Activated T-cell treated with anti-CD3 and anti-CD28 coated beads, Interleukin-2, amount 50 U/mL, for 72 hours (primary cell): ENCODE measurements around the gene MPZL3. TPM values are rescaled to one million over a fixed set of nuclear protein-coding genes. Genes with fewer than 3 reads are reported as not detected.

Experiments
- ATAC-seq, 2 donors: fragments of 150-1000 bp; cut with Tn5 transposase; replicated peaks in 1 of 2; 2 replicates each; pipeline ENCODE4 v1.10.0; 2021; ENCODE audit warnings: moderate library complexity in 2 of 2, mild to moderate bottlenecking in 1 of 2
- DNase-seq, 2 donors: peaks; one replicate each; pipeline ENCODE4 v3.0.0; 2021 to 2022; ENCODE audit warnings: mixed read lengths in 1 of 2
- H3K27ac Mint-ChIP-seq: one replicate; pipeline ENCODE4 v1.8.0; 2022; ENCODE audit warnings: mild to moderate bottlenecking, moderate library complexity, mixed read lengths
- H3K27me3 Mint-ChIP-seq: one replicate; pipeline ENCODE4 v1.8.0; 2022; ENCODE audit warnings: low read depth, mixed read lengths
- H3K36me3 Mint-ChIP-seq, 2 donors: one replicate each; pipeline ENCODE4 v1.8.0; 2022; ENCODE audit warnings: mixed read lengths in 2 of 2, mild to moderate bottlenecking in 1 of 2; ENCODE audit not compliant: insufficient read depth in 2 of 2
- H3K4me1 Mint-ChIP-seq: one replicate; pipeline ENCODE4 v1.8.0; 2022; ENCODE audit warnings: low read depth, mixed read lengths
- H3K4me3 Mint-ChIP-seq, 2 donors: one replicate each; pipeline ENCODE4 v1.8.0; 2022; ENCODE audit warnings: mild to moderate bottlenecking in 2 of 2, mixed read lengths in 2 of 2, moderate library complexity in 2 of 2
- H3K9me3 Mint-ChIP-seq, 2 donors: one replicate each; pipeline ENCODE4 v1.8.0; 2022; ENCODE audit warnings: mixed read lengths in 2 of 2
- total RNA-seq, 2 donors: library from RNA; stranded (reverse); gene quantifications; one replicate each; pipeline ENCODE4 v1.2.3, GENCODE V29; 2022

The MPZL3 gene
- total RNA-seq, 2 donors from 2014 or later = 71.3 to 76.3 TPM

GRCh38 chr11:118260353-118260752, 8.2 kb upstream of the MPZL3 start:
- Mint-ChIP-seq H3K27me3 (peaks cover 12% of the 10 kb centered on the region), H3K27ac (no peak overlapping the region), H3K4me3 (no peak overlapping the region), H3K9me3 (peaks cover 0 to 2% of the 10 kb centered on the region in 2 donors), H3K4me1 (peaks cover 70% of the 10 kb centered on the region), H3K36me3 (peaks cover 6 to 37% of the 10 kb centered on the region in 2 donors)
- peak; percentile 53 to 73 for ATAC-seq
- DNase-seq = peak in 1 of 2 donors; percentile 26

- peaks cover 6 to 39% of the 10 kb centered on the region in 2 donors for H3K36me3 Mint-ChIP-seq
- peaks cover under 1% of the 10 kb centered on the region for H3K27me3 Mint-ChIP-seq
- H3K4me3 Mint-ChIP-seq = no peak overlapping the region
- H3K4me1 Mint-ChIP-seq = peaks cover 66% of the 10 kb centered on the region
- ATAC-seq (no peak), DNase-seq (no peak)
- H3K9me3 Mint-ChIP-seq = peaks cover 0 to 2% of the 10 kb centered on the region in 2 donors
- no peak overlapping the region for H3K27ac Mint-ChIP-seq
These were observed 7.0 kb upstream of the MPZL3 start for GRCh38 chr11:118259138-118259537.

- Mint-ChIP-seq H3K4me1 (peaks cover 61% of the 10 kb centered on the region), H3K9me3 (peaks cover 0 to 2% of the 10 kb centered on the region in 2 donors), H3K27ac (no peak overlapping the region), H3K36me3 (peaks cover 6 to 39% of the 10 kb centered on the region in 2 donors), H3K4me3 (no peak overlapping the region), H3K27me3 (no peaks in the 10 kb centered on the region)
- peak; percentile 32 to 34 for ATAC-seq
- DNase-seq = no peak
These were observed 6.2 kb upstream of the MPZL3 start for GRCh38 chr11:118258410-118258809.

- peaks cover 48% of the 10 kb centered on the region for H3K4me1 Mint-ChIP-seq
- no peaks in the 10 kb centered on the region for H3K9me3 Mint-ChIP-seq
- H3K4me3 Mint-ChIP-seq = peak overlapping the region; percentile 97 to 98
- no peak for ATAC-seq
- H3K27me3 Mint-ChIP-seq = no peaks in the 10 kb centered on the region
- peaks cover 4 to 21% of the 10 kb centered on the region in 2 donors for H3K36me3 Mint-ChIP-seq
- no peak for DNase-seq
- H3K27ac Mint-ChIP-seq = peak overlapping the region; percentile 98
These were observed 523 bp upstream of the MPZL3 start for GRCh38 chr11:118252688-118253087.

- Mint-ChIP-seq H3K27ac (peak overlapping the region; percentile 77), H3K9me3 (peaks cover 0 to 2% of the 10 kb centered on the region in 2 donors), H3K27me3 (no peaks in the 10 kb centered on the region), H3K4me3 (peak overlapping the region; percentile 56 to 60), H3K4me1 (peaks cover 88% of the 10 kb centered on the region), H3K36me3 (peaks cover 7 to 34% of the 10 kb centered on the region in 2 donors)
- peak; percentile 76 to 79 for ATAC-seq
- DNase-seq = no peak
These were observed 5.1 kb downstream of the MPZL3 start for GRCh38 chr11:118247041-118247440.

GRCh38 chr11:118245936-118246562, 6.1 kb downstream of the MPZL3 start:
- ATAC-seq (peak; percentile 14 to 31), DNase-seq (no peak)
- Mint-ChIP-seq H3K4me3 (peak overlapping the region; percentile 56 to 60), H3K4me1 (peaks cover 97% of the 10 kb centered on the region), H3K27me3 (no peaks in the 10 kb centered on the region), H3K36me3 (peaks cover 9 to 35% of the 10 kb centered on the region in 2 donors), H3K9me3 (peaks cover 0 to 2% of the 10 kb centered on the region in 2 donors), H3K27ac (peak overlapping the region; percentile 77)

GRCh38 chr11:118243993-118244762, 8.0 kb downstream of the MPZL3 start:
- Mint-ChIP-seq H3K4me3 (peak overlapping the region; percentile 80 to 81), H3K27me3 (no peaks in the 10 kb centered on the region), H3K4me1 (peaks cover 98% of the 10 kb centered on the region), H3K36me3 (peaks cover 13 to 44% of the 10 kb centered on the region in 2 donors), H3K27ac (peak overlapping the region; percentile 88), H3K9me3 (peaks cover 0 to 2% of the 10 kb centered on the region in 2 donors)
- ATAC-seq (no peak), DNase-seq (no peak)

GRCh38 chr11:118243161-118243560, 9.0 kb downstream of the MPZL3 start:
- Mint-ChIP-seq H3K36me3 (peaks cover 17 to 54% of the 10 kb centered on the region in 2 donors), H3K9me3 (peaks cover 0 to 2% of the 10 kb centered on the region in 2 donors), H3K4me3 (peak overlapping the region; percentile 80 to 81), H3K27me3 (no peaks in the 10 kb centered on the region), H3K4me1 (peaks cover 98% of the 10 kb centered on the region), H3K27ac (peak overlapping the region; percentile 88)
- ATAC-seq (no peak), DNase-seq (no peak)

GRCh38 chr11:118241764-118242098, 10.4 kb downstream of the MPZL3 start:
- Mint-ChIP-seq H3K4me1 (peaks cover 98% of the 10 kb centered on the region), H3K36me3 (peaks cover 17 to 61% of the 10 kb centered on the region in 2 donors), H3K9me3 (peaks cover 0 to 2% of the 10 kb centered on the region in 2 donors), H3K4me3 (peak overlapping the region; percentile 81 to 87), H3K27ac (peak overlapping the region; percentile 88), H3K27me3 (no peaks in the 10 kb centered on the region)
- DNase-seq (no peak), ATAC-seq (no peak)

- Mint-ChIP-seq H3K36me3 (peaks cover 20 to 64% of the 10 kb centered on the region in 2 donors), H3K4me1 (peaks cover 98% of the 10 kb centered on the region), H3K4me3 (peak overlapping the region; percentile 81 to 87), H3K27ac (peak overlapping the region; percentile 88), H3K9me3 (peaks cover 0 to 2% of the 10 kb centered on the region in 2 donors), H3K27me3 (no peaks in the 10 kb centered on the region)
- DNase-seq (peak; percentile 79 to 83), ATAC-seq (peak; percentile 89 to 92)
These were observed 11.0 kb downstream of the MPZL3 start for GRCh38 chr11:118240999-118241763.

GRCh38 chr11:118239509-118240205, 12.5 kb downstream of the MPZL3 start:
- H3K4me1 Mint-ChIP-seq = peaks cover 88% of the 10 kb centered on the region
- ATAC-seq = no peak
- DNase-seq = no peak

GRCh38 chr11:118238929-118239328, 13.2 kb downstream of the MPZL3 start:
- peak overlapping the region; percentile 81 to 87 for H3K4me3 Mint-ChIP-seq
- H3K4me1 Mint-ChIP-seq = peaks cover 80% of the 10 kb centered on the region
- ATAC-seq (peak in 1 of 2 donors; percentile 3), DNase-seq (no peak)
- no peaks in the 10 kb centered on the region for H3K9me3 Mint-ChIP-seq
- H3K27ac Mint-ChIP-seq = peak overlapping the region; percentile 88
- H3K27me3 Mint-ChIP-seq = no peaks in the 10 kb centered on the region
- peaks cover 31 to 59% of the 10 kb centered on the region in 2 donors for H3K36me3 Mint-ChIP-seq

More at GRCh38 chr11:118239509-118240205, 12.5 kb downstream of the MPZL3 start:
- peak overlapping the region; percentile 88 for H3K27ac Mint-ChIP-seq
- H3K36me3 Mint-ChIP-seq = peaks cover 27 to 62% of the 10 kb centered on the region in 2 donors
- no peaks in the 10 kb centered on the region for H3K9me3 Mint-ChIP-seq
- H3K27me3 Mint-ChIP-seq = no peaks in the 10 kb centered on the region
- peak overlapping the region; percentile 81 to 87 for H3K4me3 Mint-ChIP-seq
